Measurements from ENCODE around the gene LMTK2.
"Not testable (repeated sequence)": the region's sequence is repeated elsewhere in the genome, so short reads cannot be mapped to it uniquely, and the experiment has no call there.

The LMTK2 gene

DNA sequence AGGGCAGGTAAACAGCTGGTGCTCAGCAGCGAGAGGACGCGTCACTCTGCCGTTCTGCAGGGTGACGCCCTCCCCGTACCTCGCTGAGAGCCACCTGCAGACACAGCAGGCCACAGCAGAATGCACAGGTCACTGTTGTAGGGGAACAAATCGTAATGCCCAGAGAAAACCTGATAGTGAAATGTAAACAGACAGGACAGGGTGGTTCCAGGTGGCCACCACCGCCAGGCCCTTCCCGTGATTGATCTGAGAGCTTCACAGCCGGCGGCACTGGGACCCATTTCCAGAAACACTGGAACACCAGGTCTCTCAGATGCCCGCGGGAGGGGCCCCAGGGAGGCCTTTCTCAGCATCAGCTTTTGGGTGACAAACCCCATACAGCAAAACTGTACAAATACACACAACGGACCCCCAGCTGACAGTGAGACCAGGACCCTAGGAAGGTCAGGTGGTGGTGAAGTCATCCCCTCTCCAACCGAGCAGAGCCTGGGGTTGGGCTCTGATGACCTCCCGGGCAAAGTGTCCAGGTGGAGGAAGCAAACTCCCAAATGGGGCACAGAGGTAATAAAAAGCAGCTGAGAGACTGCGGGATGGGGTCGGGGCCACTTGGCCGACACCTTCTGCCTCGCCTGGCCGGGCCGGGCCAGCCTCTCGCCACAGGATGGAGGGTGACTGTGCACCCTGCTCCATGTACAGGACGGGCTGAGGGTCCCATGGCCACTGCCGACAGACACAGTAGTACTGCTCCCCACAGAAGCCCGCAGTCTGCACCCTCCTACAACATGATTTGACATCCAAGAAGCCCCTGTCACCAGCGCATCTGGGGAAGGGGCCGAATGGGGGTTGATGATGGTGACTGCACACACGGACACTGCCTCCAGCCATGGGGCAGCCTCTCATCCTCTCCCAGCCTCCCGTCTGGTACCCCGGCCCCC is 109.2 kb downstream of the LMTK2 start:
- intact Hi-C loops (cut with DNase I; ENCODE audit: low total_unique reads), result no loop called here

GRCh38 chr7:98216941-98217622 is 110.4 kb downstream of the LMTK2 start:
- Histone ChIP-seq H3K36me3 (peaks cover 25 to 59% (median 26%) of the 10 kb centered on the region in 3 donors), H3K27me3 (peaks cover 0 to 7% of the 10 kb centered on the region in 2 donors), H3K4me1 (peaks cover 0 to 8% (median 0%) of the 10 kb centered on the region in 4 donors), H3K9me3 (no peaks in the 10 kb centered on the region), H3K27ac (no peak overlapping the region), H3K4me3 (no peak overlapping the region)
- intact Hi-C loops (cut with DNase I; ENCODE audit: low total_unique reads), result no loop called here
- TF ChIP-seq CTCF (IDR thresholded peaks at IDR 0.05), result no peak
- DNase-seq, result peak in 1 of 2 donors; percentile 63

More for the DNA sequence above, 109.2 kb downstream of the LMTK2 start:
- no peak overlapping the region for H3K4me3 ChIP-seq
- no peaks in the 10 kb centered on the region for H3K9me3 ChIP-seq
- H3K36me3 ChIP-seq, result peaks cover 14 to 46% (median 17%) of the 10 kb centered on the region in 3 donors
- H3K27me3 ChIP-seq, result peaks cover 0 to 16% of the 10 kb centered on the region in 2 donors
- H3K4me1 ChIP-seq, result peaks cover 0 to 15% (median 7%) of the 10 kb centered on the region in 4 donors
- no peak for TF ChIP-seq CTCF (IDR thresholded peaks at IDR 0.05)
- peak in 1 of 2 donors; percentile 56 for DNase-seq
- H3K27ac ChIP-seq, result no peak overlapping the region

- peaks cover 31 to 67% (median 33%) of the 10 kb centered on the region in 3 donors for H3K36me3 ChIP-seq
- TF ChIP-seq CTCF (IDR thresholded peaks at IDR 0.05), result no peak
- peak in 1 of 2 donors; percentile 63 for DNase-seq
- no peaks in the 10 kb centered on the region for H3K27me3 ChIP-seq
- intact Hi-C loops (cut with DNase I; ENCODE audit: low total_unique reads), result no loop called here
- H3K4me1 ChIP-seq, result peaks cover 0 to 8% (median 0%) of the 10 kb centered on the region in 4 donors
- H3K9me3 ChIP-seq, result no peaks in the 10 kb centered on the region
- no peak overlapping the region for H3K4me3 ChIP-seq
- H3K27ac ChIP-seq, result no peak overlapping the region
Measured at GRCh38 chr7:98217623-98218582, 111.2 kb downstream of the LMTK2 start.

DNA sequence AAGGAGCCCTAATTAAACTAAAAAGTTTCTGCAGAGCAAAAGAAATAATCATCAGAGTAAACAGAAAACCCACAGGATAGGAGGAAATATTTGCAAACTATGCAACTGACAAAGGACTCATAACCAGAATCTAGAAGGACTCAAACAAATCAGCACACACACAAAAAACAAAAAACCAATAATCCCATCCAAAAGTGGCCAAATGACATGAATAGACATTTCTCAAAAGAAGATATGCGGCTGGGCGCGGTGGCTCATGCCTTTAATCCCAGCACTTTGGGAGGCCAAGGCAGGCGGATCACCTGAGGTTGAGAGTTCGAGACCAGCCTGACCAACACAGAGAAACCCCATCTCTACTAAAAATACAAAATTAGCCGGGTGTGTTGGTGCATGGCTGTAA is 112.7 kb downstream of the LMTK2 start:
- H3K27ac ChIP-seq; H3K27me3 ChIP-seq; H3K4me1 ChIP-seq; H3K4me3 ChIP-seq; intact Hi-C loops (cut with DNase I; ENCODE audit: low total_unique reads); H3K9me3 ChIP-seq: not testable (repeated sequence)
- H3K36me3 ChIP-seq, result peaks cover 31 to 80% (median 41%) of the 10 kb centered on the region in 3 donors
- DNase-seq, result peak in 1 of 2 donors; percentile 13

DNA sequence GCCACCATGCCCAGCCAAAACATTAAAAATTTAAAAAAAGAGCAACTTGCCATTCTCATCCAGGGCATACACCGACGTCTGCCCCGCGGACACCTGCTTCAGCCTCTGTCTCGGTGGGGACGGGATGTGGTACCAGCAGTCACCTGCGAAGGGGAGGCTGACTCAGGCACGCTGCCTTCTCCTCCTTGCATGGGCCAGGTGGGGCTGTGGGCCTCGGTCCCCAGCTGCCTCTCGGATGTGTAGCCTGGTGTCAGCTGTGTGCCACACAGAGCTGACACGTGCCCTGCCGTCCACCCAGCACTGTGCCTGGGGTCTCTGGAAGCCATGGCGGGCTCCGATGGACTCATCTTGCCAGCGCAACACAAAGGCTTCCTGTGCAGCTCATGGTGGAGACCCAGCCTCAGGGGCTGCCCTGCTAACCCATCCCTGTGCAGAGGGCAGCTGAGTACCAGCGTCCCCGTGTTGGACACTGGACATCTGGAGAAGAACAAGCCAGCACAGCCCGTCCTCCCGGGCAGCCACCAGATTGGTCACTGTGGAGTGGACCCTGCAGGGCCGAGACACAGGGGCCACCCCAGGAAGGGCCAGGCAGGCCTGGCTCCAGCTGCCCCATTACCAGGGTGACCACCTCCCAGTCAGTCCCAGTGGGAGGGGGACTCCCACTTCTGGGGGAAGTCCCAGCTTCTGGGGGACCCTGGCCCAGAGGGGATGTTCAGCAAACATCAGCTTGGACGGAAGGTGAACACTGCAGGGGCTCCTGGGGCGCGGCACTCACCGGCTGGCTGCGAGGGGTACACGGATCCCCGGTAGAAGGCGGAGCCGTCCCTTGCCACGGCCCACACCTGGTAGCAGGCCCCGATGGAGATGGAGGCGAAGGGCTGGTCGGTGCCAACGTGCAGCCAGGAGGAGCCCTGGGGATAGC is 115.2 kb downstream of the LMTK2 start:
- H3K27me3 ChIP-seq, result no peaks in the 10 kb centered on the region
- TF ChIP-seq CTCF (IDR thresholded peaks at IDR 0.05), result no peak
- intact Hi-C loops (cut with DNase I; ENCODE audit: low total_unique reads), result no loop called here
- peak in 1 of 2 donors; percentile 55 for DNase-seq
- H3K36me3 ChIP-seq, result peaks cover 29 to 85% (median 50%) of the 10 kb centered on the region in 3 donors
- no peak overlapping the region for H3K27ac ChIP-seq
- no peaks in the 10 kb centered on the region for H3K9me3 ChIP-seq
- H3K4me3 ChIP-seq, result no peak overlapping the region
- no peaks in the 10 kb centered on the region for H3K4me1 ChIP-seq
